GM18502 (cell line): ENCODE measurements around the gene KCNG4.

Source experiments
- ATAC-seq: cut with Tn5 transposase; IDR thresholded peaks from one replicate; pipeline ENCODE4 v1.9.1; 2021; ENCODE audit warnings: mild to moderate bottlenecking; ENCODE audit not compliant: unreplicated experiment, poor library complexity

Gene KCNG4

DNA sequence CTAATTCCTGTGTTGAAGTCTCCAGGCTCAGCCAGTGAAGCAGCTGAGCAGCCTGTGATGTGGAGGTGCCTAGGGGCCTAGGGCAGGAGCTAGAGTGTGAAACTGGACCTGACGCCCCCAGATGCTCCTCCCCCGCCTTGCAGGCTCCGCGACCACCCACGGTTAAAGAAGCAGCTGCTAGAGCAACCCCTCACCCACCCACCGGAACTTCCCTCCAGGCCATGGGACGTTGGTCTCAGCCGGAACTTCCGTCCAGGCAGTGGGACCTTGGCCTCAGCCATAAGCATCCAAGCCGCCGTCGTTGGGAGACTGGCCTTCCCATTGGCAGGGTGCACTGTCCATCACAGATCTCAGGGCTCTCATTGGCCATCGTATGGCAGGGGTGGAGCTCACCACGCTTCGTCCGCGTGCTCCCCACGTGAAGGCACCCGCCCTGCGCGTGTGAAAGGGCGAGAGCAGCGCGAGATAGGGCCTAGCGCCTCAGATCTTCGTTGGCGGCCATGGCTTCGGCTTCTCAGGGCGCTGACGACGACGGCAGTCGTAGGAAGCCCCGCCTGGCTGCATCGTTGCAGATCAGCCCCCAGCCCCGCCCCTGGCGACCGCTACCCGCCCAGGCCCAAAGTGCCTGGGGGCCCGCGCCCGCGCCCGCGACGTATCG, 49.0 kb downstream of the KCNG4 start, which contains the start of gene ADAD2:
Gene ADAD2 (plus strand): TSS at position 427 of the 658 bp plus-strand sequence. CDS start 74 bp downstream, at position 501.
- no peak for ATAC-seq

DNA sequence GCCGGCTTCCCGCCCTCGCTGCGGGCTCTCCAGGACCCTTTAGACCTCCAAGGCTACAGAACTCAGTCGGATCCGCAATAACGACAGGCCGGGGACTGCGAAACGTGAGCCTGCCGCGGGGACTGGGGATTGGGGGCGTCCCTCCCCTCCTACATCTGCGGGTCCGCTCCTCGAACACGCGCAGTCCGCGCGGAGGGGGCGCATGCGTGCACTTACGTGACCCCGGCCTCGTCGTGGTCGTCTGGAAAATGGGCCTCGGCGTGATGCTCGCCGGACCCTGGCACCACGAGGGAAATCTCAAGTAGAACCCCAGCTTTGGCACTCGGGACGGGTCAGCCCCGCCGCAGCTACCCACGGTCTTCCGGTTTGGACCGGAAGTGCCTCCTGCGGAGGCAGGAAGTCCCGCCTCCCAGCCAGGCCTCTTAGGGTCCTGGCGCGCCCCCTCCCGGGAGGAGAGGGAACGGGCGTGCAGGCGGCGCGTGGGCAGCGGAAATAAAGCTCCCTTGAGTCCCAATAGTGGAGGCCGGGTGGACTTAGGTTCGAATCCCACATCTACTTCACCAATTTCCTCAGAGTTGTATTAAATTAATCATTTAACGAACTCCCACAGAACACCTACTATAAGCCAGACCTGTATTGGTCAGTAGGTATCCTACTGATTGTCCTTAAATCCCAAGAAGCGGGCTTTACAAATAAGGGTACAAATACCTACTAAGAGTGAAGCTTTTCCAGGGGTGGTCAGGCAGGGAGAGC, 53.0 kb downstream of the KCNG4 start, which contains the start of gene TAF1C:
Gene TAF1C (minus strand): TSS at position 373 of the 753 bp plus-strand sequence. CDS start 2,069 bp downstream, outside the sequence.
- peak; percentile 96 for ATAC-seq

DNA sequence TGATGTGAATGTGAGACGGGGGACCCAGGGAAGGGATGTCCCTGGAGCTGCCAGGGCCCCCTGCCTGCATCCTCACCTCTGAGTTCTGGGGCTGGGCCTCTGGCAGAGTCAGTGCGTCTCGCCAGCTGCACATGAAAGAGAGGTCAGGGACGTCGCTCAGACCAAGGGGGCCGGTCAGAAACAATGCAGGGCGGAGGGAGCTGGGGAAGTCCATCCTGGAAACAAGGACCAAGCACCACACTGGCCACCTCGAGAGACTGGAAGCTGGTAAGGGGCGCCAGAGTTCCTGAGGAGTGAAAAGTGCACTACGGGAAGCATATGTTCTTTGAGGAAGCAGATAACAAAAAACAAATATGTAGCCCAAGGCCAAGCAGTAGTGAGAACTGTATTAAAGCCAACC, 55.0 kb downstream of the KCNG4 start:
- no peak for ATAC-seq

DNA sequence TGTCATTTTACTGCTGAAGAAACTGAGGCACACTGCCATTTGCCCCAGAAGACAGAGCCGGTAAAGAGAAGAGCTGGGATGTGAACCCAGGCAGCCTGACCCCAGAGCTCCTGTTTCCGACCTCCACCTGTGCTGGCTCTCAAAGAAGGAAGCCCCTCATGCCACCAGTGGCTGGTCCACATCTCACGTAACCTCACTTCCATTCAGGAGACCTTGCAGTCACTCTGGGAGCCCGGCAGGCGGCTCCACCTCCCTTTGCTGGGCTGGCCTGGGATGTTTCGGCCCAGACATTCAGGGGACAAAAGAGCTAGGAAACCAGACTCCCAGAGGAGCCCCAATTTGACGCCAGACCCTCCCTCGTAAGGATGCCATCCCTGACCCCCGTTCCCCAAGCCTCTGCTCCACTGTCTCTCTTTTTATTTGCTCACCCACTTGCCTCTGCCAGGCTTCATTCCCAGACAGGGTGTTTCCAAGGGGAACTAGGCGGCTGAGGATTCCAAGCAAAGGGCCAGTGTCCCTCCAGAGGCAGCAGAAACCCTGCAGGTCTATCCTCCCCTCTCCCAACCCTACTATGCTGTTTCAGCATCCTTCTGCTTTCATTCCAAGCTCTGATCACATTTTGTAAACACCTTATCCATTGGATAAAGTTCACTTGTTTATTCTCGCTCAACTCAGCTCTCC, 55.8 kb downstream of the KCNG4 start:
- no peak for ATAC-seq

- no peak for ATAC-seq
Observed at GRCh38 chr16:84183572-84183875, 56.3 kb downstream of the KCNG4 start.

GRCh38 chr16:84182680-84183571, 56.9 kb downstream of the KCNG4 start:
- no peak for ATAC-seq

- no peak for ATAC-seq
Observed at GRCh38 chr16:84182104-84182503, 57.7 kb downstream of the KCNG4 start.

DNA sequence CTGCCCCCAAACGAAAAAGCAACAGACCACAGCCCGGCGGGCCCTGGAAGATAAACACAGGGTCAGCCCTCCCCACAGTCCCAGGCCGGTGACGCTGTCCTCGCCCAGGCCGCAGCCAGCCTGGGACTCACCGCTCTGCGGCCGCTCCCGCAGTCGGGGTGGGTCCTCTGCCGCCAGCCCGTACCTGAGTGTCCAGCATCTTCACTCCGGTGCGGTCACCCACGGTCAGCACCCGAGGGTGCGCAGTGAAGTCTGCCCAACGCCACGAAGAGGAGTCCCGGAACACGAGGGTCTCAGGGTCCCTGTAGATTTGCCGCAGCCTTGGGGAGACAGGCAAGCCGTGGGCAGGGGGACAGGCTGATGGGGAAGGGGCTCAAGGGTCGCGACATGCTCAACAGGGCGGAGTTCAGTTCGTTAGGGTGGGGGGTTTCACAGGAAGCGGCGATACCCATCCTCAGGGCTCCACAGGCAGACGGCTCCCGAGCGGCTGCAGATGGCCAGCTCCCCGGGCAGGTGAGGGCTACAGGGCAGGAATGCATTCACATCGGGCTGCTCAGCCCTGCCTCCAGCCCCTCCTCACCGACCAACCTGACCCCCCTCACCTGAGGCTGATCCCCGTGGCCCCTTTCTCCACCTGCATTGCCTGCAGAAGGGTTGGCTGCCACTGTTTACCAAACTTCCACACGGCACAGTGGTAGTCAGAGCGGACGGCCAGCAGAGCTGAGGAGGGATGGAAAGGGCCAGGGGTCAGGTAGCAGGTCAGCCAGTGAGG, 58.5 kb downstream of the KCNG4 start:
- no peak for ATAC-seq

DNA sequence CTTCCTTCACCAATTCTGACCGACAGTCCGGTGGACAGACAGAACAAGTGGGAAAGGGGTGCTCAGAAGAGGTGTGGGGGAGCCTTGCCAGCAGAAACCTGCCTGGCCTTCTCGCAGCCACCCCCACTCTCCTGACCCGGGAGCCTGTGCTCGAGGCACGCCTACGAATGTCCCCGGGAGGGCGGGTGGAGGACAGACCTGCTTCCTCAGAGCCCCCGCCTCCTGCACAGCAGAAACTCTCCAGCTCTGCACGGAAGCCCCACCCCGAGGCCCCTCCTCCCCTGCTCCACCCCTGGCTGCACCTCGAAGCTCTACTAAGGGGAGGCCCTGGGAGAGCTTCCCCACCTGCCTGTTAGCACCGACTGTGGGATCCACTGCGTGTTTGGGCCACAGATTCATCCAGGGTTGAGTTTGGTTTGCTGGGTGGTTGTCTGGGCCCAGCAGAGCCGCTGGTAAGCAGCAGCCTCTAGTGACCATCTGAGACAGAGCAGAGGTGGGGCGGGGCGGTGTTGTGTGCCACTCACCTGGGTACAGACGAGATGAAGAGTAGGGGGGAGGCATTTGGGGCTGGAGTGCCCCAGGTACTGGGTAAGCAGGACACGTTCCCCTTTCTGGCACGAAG, 59.2 kb downstream of the KCNG4 start:
- ATAC-seq, result no peak

- ATAC-seq, result no peak
Observed at GRCh38 chr16:84179612-84180320, 60.0 kb downstream of the KCNG4 start.

GRCh38 chr16:84178892-84179611, 60.8 kb downstream of the KCNG4 start:
- ATAC-seq, result no peak

GRCh38 chr16:84178146-84178765, 61.6 kb downstream of the KCNG4 start:
- no peak for ATAC-seq

- no peak for ATAC-seq
Observed at GRCh38 chr16:84177741-84178073, 62.1 kb downstream of the KCNG4 start.

DNA sequence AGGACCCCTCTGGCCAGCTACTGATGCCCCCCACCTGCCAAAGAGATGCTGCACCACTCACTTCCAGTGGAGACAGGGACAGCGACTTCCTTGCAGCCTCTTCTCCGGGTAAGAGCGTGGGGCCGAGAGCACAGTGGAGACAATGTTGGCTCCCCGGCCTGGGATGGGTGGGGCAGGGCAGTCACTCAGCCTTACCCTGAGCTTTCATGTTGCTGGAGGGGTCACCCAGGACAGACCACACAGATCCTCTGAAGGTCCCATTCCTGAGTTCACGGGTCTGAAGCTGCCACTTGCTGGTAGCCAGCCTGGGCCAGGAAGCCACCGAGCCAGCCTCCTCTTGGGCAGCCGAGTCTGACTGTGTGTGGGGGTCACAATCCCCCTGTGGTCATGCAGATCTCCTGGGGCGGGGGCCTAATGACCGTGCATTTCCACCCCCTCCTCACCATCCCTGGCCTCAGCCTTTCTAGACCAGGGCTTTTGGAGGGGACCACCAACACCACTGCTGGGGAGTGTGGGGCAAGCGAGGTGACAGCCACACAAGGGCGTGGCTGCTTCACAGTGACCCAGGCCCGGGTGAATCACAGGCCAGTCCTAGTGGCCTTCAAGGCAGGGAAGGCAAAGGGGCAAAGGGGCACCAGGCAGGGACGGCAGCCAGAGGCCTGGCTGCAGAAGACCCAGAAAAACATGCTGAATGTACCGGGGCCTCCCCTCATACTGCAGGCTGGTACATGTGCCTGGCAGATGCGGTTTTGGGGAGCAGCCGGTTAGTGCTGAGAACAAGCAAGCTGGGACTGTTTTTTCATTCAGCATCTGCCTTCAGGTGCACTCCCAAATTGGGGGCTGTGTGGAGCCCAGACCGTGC, 63.4 kb downstream of the KCNG4 start:
- ATAC-seq, result no peak

- ATAC-seq, result peak; percentile 85
Observed at GRCh38 chr16:84175350-84176081, 64.3 kb downstream of the KCNG4 start.

GRCh38 chr16:84174396-84174795, 65.4 kb downstream of the KCNG4 start:
- no peak for ATAC-seq
